Left ventricle myocardium inferior (tissue), 1 donor: ENCODE measurements around the gene TERT. TPM values are rescaled to one million over a fixed set of nuclear protein-coding genes. Genes with fewer than 3 reads are reported as not detected.

Experiments
- DNase-seq: peaks from one replicate; pipeline ENCODE4 v3.0.0-alpha.2; 2020
- H3K27ac ChIP-seq: fragments of 200-600 bp; replicated peaks from 2 replicates; pipeline ENCODE4 v1.8.0; 2021
- H3K27me3 ChIP-seq: fragments of 200-600 bp; 2 replicates; pipeline ENCODE4 v1.8.0; 2021; ENCODE audit warnings: low read depth
- H3K36me3 ChIP-seq: fragments of 200-600 bp; 2 replicates; pipeline ENCODE4 v1.8.0; 2021
- H3K4me1 ChIP-seq: fragments of 200-600 bp; 2 replicates; pipeline ENCODE4 v1.8.0; 2021
- H3K4me3 ChIP-seq: fragments of 200-600 bp; 2 replicates; pipeline ENCODE4 v1.8.0; 2021; ENCODE audit warnings: mild to moderate bottlenecking, moderate library complexity
- H3K9me3 ChIP-seq: fragments of 200-600 bp; replicated peaks from 2 replicates; pipeline ENCODE4 v1.8.0; 2021
- CTCF ChIP-seq: fragments of 200-600 bp; IDR thresholded peaks from 2 replicates; pipeline ENCODE4 v1.8.0; 2021; ENCODE audit warnings: antibody characterized with exemption, mild to moderate bottlenecking, borderline replicate concordance
- intact Hi-C: fragments of 100-400 bp; cut with micrococcal nuclease; formaldehyde crosslinking; loops from one replicate; pipeline ENCODE4 v1.11.0; 2022
- total RNA-seq: library from RNA; stranded (reverse); fragmentation: NEBNext Ultra II Directional; extraction: Animal tissue kit (Norgen Biotek cat#: 25700); gene quantifications from one replicate; pipeline ENCODE4 v1.2.1, GENCODE V29; 2021
- donor health status: DM: no; HTN: yes; CAD: no; lungs with severe emphysema.

Gene TERT
- total RNA-seq, 1 donor from 2014 or later: not detected

GRCh38 chr5:1251678-1252580 lies 42.9 kb downstream of the TERT start:
- intact Hi-C loops: no loop called here
- Histone ChIP-seq H3K4me3 (no peak overlapping the region), H3K27ac (no peak overlapping the region), H3K36me3 (no peaks in the 10 kb centered on the region), H3K9me3 (no peaks in the 10 kb centered on the region), H3K4me1 (no peaks in the 10 kb centered on the region), H3K27me3 (peaks cover 67% of the 10 kb centered on the region)
- no peak for DNase-seq
- TF ChIP-seq CTCF: no peak

- intact Hi-C loops: no loop called here
- Histone ChIP-seq H3K4me3 (no peak overlapping the region), H3K27ac (no peak overlapping the region), H3K27me3 (peaks cover 86% of the 10 kb centered on the region), H3K4me1 (no peaks in the 10 kb centered on the region), H3K9me3 (no peaks in the 10 kb centered on the region), H3K36me3 (no peaks in the 10 kb centered on the region)
- TF ChIP-seq CTCF: no peak
- no peak for DNase-seq
Observed at GRCh38 chr5:1249366-1250280, 45.2 kb downstream of the TERT start.

GRCh38 chr5:1247811-1248210 lies 47.1 kb downstream of the TERT start:
- intact Hi-C loops: no loop called here
- Histone ChIP-seq H3K4me3 (no peak overlapping the region), H3K4me1 (no peaks in the 10 kb centered on the region), H3K9me3 (no peaks in the 10 kb centered on the region), H3K36me3 (no peaks in the 10 kb centered on the region), H3K27me3 (peaks cover 92% of the 10 kb centered on the region), H3K27ac (no peak overlapping the region)
- DNase-seq: no peak
- TF ChIP-seq CTCF: no peak

- Histone ChIP-seq H3K9me3 (no peaks in the 10 kb centered on the region), H3K36me3 (no peaks in the 10 kb centered on the region), H3K4me1 (no peaks in the 10 kb centered on the region), H3K27ac (no peak overlapping the region), H3K27me3 (peaks cover 93% of the 10 kb centered on the region), H3K4me3 (no peak overlapping the region)
- intact Hi-C loops: no loop called here
- TF ChIP-seq CTCF: no peak
- DNase-seq: peak; percentile 23
Observed at GRCh38 chr5:1246711-1247431, 48.0 kb downstream of the TERT start.
